GM12878 (cell line): ENCODE measurements around the gene GARIN5B. TPM values are rescaled to one million over a fixed set of nuclear protein-coding genes. Genes with fewer than 3 reads are reported as not detected.

Source experiments
- ATAC-seq: fragments of 200-7000 bp; cut with Tn5 transposase; 3 replicates; pipeline ENCODE4 v1.9.1; 2020; ENCODE audit warnings: mild to moderate bottlenecking, moderate library complexity
- BruUV-seq: library from RNA; stranded (reverse); fragments of 400-500 nt; replicated peaks from 2 replicates; lab custom pipeline; 2021; lab: Mats Ljungman, UMichigan
- CTCF ChIA-PET: fragments of 300-600 bp; sonication (Branson Sonifier 250); formaldehyde crosslinking; extraction: SDS; loops from one replicate; lab custom pipeline; 2021; ENCODE audit warnings: inconsistent platforms; lab: Yijun Ruan, JAX
- POLR2A ChIA-PET: fragments of 350-600 bp; formaldehyde crosslinking; extraction: SDS; loops from one replicate; lab custom pipeline; 2021; ENCODE audit warnings: inconsistent platforms; lab: Charles Lee
- RAD21 ChIA-PET: fragments of 300-600 bp; sonication (Branson Sonifier 250); formaldehyde crosslinking; loops from one replicate; lab custom pipeline; 2023; ENCODE audit warnings: antibody characterized with exemption; ENCODE audit not compliant: unreplicated experiment; lab: Charles Lee
- SMC1A ChIA-PET: fragments of 300-600 bp; sonication (Branson Sonifier 250); formaldehyde crosslinking; loops from one replicate; lab custom pipeline; 2023; ENCODE audit not compliant: unreplicated experiment, uncharacterized antibody; lab: Charles Lee
- DNase-seq: peaks from one replicate; pipeline ENCODE4 v3.0.0-alpha.2; 2011; ENCODE audit warnings: low read depth, low spot score
- FAIRE-seq: peaks from 3 replicates; lab custom pipeline; 2011; peaks lifted over from hg19 to GRCh38; lab: Jason Lieb, UNC
- H2AFZ ChIP-seq: 2 replicates; pipeline ENCODE4 v1.6.0; 2011; ENCODE audit warnings: low read depth, low read length, control low read depth; ENCODE audit not compliant: control insufficient read depth
- H3K27ac ChIP-seq: 2 replicates; pipeline ENCODE4 v1.5.1; 2011; ENCODE audit warnings: control low read depth; ENCODE audit not compliant: control insufficient read depth, insufficient read depth
- H3K27me3 ChIP-seq, 2 experiments: replicated peaks in 1 of 2; 2 replicates each; pipeline versions ENCODE4 v1.6.0 to v1.6.1; 2011; ENCODE audit warnings: low read length in 1 of 2; ENCODE audit not compliant: control insufficient read depth in 2 of 2, insufficient read depth in 2 of 2
- H3K36me3 ChIP-seq, 2 experiments: 2 replicates each; pipeline ENCODE4 v1.5.1; 2011; ENCODE audit warnings: low read length in 1 of 2; ENCODE audit not compliant: control insufficient read depth in 2 of 2, insufficient read depth in 2 of 2
- H3K4me1 ChIP-seq: 2 replicates; pipeline ENCODE4 v1.6.1; 2011; ENCODE audit warnings: mild to moderate bottlenecking, low read length, moderate library complexity, mixed read lengths; ENCODE audit not compliant: control insufficient read depth, insufficient read depth
- H3K4me2 ChIP-seq: 2 replicates; pipeline ENCODE4 v1.6.0; 2011; ENCODE audit warnings: control low read depth; ENCODE audit not compliant: control insufficient read depth, insufficient read depth
- H3K4me3 ChIP-seq: fragments of 200-600 bp; sonication (generic); 2 replicates; pipeline ENCODE4 v1.5.1; 2016
- H3K79me2 ChIP-seq: 2 replicates; pipeline ENCODE4 v1.6.0; 2011; ENCODE audit warnings: low read length; ENCODE audit not compliant: control insufficient read depth, insufficient read depth
- H3K9ac ChIP-seq: 2 replicates; pipeline ENCODE4 v1.8.0; 2011; ENCODE audit warnings: low read length, control low read depth, mixed read lengths; ENCODE audit not compliant: control insufficient read depth, insufficient read depth
- H3K9me3 ChIP-seq: replicated peaks from 3 replicates; pipeline ENCODE4 v1.5.1; 2011; ENCODE audit warnings: mild to moderate bottlenecking, low read length; ENCODE audit not compliant: control insufficient read depth, insufficient read depth
- H4K20me1 ChIP-seq: 2 replicates; pipeline ENCODE4 v1.6.0; 2011; ENCODE audit not compliant: control insufficient read depth, insufficient read depth
- CBFB ChIP-seq: IDR thresholded peaks from 2 replicates; pipeline ENCODE4 v1.6.1; 2016; ENCODE audit warnings: antibody characterized with exemption, low read depth
- CHD1 ChIP-seq: IDR thresholded peaks from 2 replicates; pipeline ENCODE4 v1.6.1; 2012; ENCODE audit warnings: low read depth, low read length, improper control_type of control experiment
- KDM1A ChIP-seq: fragments of 200-600 bp; sonication (generic); IDR thresholded peaks from 2 replicates; pipeline ENCODE4 v1.6.1; 2016; ENCODE audit warnings: borderline replicate concordance
- MYB ChIP-seq: fragments of 150-350 bp; IDR thresholded peaks from 2 replicates; pipeline ENCODE4 v1.6.1; 2014; ENCODE audit warnings: mild to moderate bottlenecking, low read depth, low read length, borderline replicate concordance
- NFYB ChIP-seq: IDR thresholded peaks from 2 replicates; pipeline ENCODE4 v1.6.1; 2011; ENCODE audit warnings: low read depth, mild to moderate bottlenecking, low read length, improper control_type of control experiment, moderate library complexity; ENCODE audit not compliant: insufficient read depth
- POLR2AphosphoS5 ChIP-seq: IDR thresholded peaks from 2 replicates; pipeline ENCODE4 v1.6.1; 2011; ENCODE audit warnings: mild to moderate bottlenecking, low read length, inconsistent platforms
- RAD51 ChIP-seq: fragments of 450-650 bp; IDR thresholded peaks from 2 replicates; pipeline ENCODE4 v1.6.1; 2016; ENCODE audit warnings: moderate library complexity, mild to moderate bottlenecking, inconsistent platforms
- RELB ChIP-seq: fragments of 450-650 bp; IDR thresholded peaks from 2 replicates; pipeline ENCODE4 v1.6.1; 2017; ENCODE audit warnings: low read depth, mild to moderate bottlenecking, moderate library complexity
- RUNX3 ChIP-seq: IDR thresholded peaks from 2 replicates; pipeline ENCODE4 v1.6.1; 2012; ENCODE audit warnings: low read length, inconsistent platforms
- SPI1 ChIP-seq: IDR thresholded peaks from 2 replicates; pipeline ENCODE4 v1.6.1; 2011; ENCODE audit warnings: low read depth, mild to moderate bottlenecking, low read length, moderate library complexity, borderline replicate concordance; ENCODE audit not compliant: insufficient read depth
- SREBF1 ChIP-seq: IDR thresholded peaks from 2 replicates; pipeline ENCODE4 v1.6.1; 2012; ENCODE audit warnings: mild to moderate bottlenecking, low read length
- SUZ12 ChIP-seq: fragments of 200-600 bp; sonication (generic); IDR thresholded peaks from one replicate; pipeline ENCODE4 v1.6.1; 2018; ENCODE audit warnings: antibody characterized with exemption, mild to moderate bottlenecking; ENCODE audit not compliant: unreplicated experiment
- TCF3 ChIP-seq: IDR thresholded peaks from 2 replicates; pipeline ENCODE4 v1.6.1; 2012; ENCODE audit warnings: low read depth, mild to moderate bottlenecking, low read length, borderline replicate concordance; ENCODE audit not compliant: insufficient read depth
- TCF7 ChIP-seq: IDR thresholded peaks from 2 replicates; pipeline ENCODE4 v1.6.1; 2014; ENCODE audit warnings: antibody characterized with exemption, borderline replicate concordance
- WRNIP1 ChIP-seq: IDR thresholded peaks from 2 replicates; pipeline ENCODE4 v1.6.1; 2011; ENCODE audit warnings: low read depth, low read length, improper control_type of control experiment, borderline replicate concordance
- ZNF217 ChIP-seq: fragments of 450-650 bp; IDR thresholded peaks from 2 replicates; pipeline ENCODE4 v1.6.1; 2017; ENCODE audit warnings: antibody characterized with exemption, mild to moderate bottlenecking
- WGBS: methylation state at CpG from one replicate; pipeline ENCODE4 v1.1.6; 2016; ENCODE audit warnings: low lambda C conversion rate; ENCODE audit not compliant: insufficient replicate concordance, insufficient coverage; ENCODE audit errors: missing lambda C conversion rate; 5-methylcytosine and 5-hydroxymethylcytosine counted together
- in situ Hi-C: fragments of 300-500 bp; cut with MboI; formaldehyde crosslinking; loops from 9 replicates; pipeline ENCODE4 v1.14.3; 2018; ENCODE audit warnings: mixed read lengths
- intact Hi-C: fragments of 100-400 bp; cut with micrococcal nuclease; formaldehyde crosslinking; loops from one replicate; pipeline ENCODE4 v1.14.2; 2022; ENCODE audit not compliant: unreplicated experiment
- polyA plus RNA-seq, 11 experiments: library from polyadenylated mRNA; depleted of rRNA in 4 of 11; unstranded in 6 of 11; stranded (reverse) in 5 of 11; fragments of >200 nt; fragmentation: Nextera tagmentation in 4 of 11; fragmentation: Illumina TruSeq in 1 of 11; extraction: Ambion mirVana in 4 of 11; extraction: Trizol in 1 of 11; gene quantifications; 1 replicate in 1 of 11; 2 replicates in 10 of 11; pipeline versions ENCODE4 v1.2.1 to v1.2.3, GENCODE V29; 2011 to 2016; ENCODE audit warnings: inconsistent platforms in 2 of 11, missing spikeins in 2 of 11, low read depth in 1 of 11
- total RNA-seq, 4 experiments: library from RNA; depleted of rRNA in 3 of 4; stranded (reverse); fragments of >200 nt in 3 of 4; fragmentation: Illumina TruSeq in 1 of 4; extraction: Trizol in 1 of 4; gene quantifications; 2 replicates each; pipeline versions ENCODE4 v1.2.1 to v1.2.3, GENCODE V29; 2013 to 2021

The GARIN5B gene
- total and polyA plus RNA-seq, 10 of the 15 experiments (the other 5 are each of a cell fraction or from before 2014, with no cell fraction given) = not detected

GRCh38 chr19:55365964-55366363, 2.9 kb upstream of the GARIN5B start:
- CTCF ChIA-PET = interaction anchor here (1.3 kb wide), 1 partner anchor 138 kb away, joined by 3 read pairs; no protein-coding TSS in a partner anchor
- Histone ChIP-seq H3K27ac (no peak overlapping the region), H3K4me3 (no peak overlapping the region), H3K4me1 (no peaks in the 10 kb centered on the region), H3K79me2 (no peaks in the 10 kb centered on the region), H3K9ac (no peak overlapping the region), H3K9me3 (no peaks in the 10 kb centered on the region), H3K27me3 (peaks cover 3 to 10% of the 10 kb centered on the region in 2 experiments), H2AFZ (no peak overlapping the region), H3K4me2 (no peak overlapping the region), H3K36me3 (no peaks in the 10 kb centered on the region), H4K20me1 (no peaks in the 10 kb centered on the region)
- TF ChIP-seq WRNIP1 = no peak
- no peak for TF ChIP-seq RAD51
- TF ChIP-seq CBFB = no peak
- no peak for TF ChIP-seq SPI1
- no peak for TF ChIP-seq POLR2AphosphoS5
- no peak for TF ChIP-seq NFYB
- TF ChIP-seq SUZ12 = no peak
- no peak for TF ChIP-seq RELB
- no peak for TF ChIP-seq RUNX3
- no peak for TF ChIP-seq ZNF217
- no peak for TF ChIP-seq KDM1A
- TF ChIP-seq TCF3 = no peak
- TF ChIP-seq CHD1 = no peak
- no peak for TF ChIP-seq SREBF1
- no peak for TF ChIP-seq TCF7
- TF ChIP-seq MYB = no peak
- SMC1A ChIA-PET = no interaction called here
- POLR2A ChIA-PET = no interaction called here
- ATAC-seq = no peak
- no TSS peak for BruUV-seq
- 59% methylated on average over 11 of the region's 19 CpGs for WGBS
- intact Hi-C loops (no loop called here), in situ Hi-C loops (no loop called here)
- no peak for FAIRE-seq
- no peak for DNase-seq
- RAD21 ChIA-PET = no interaction called here
